ENCODE data around the gene KRT34. TPM values are rescaled to one million over a fixed set of nuclear protein-coding genes. Genes with fewer than 3 reads are reported as not detected.

KRT34 gene
- total and polyA plus RNA-seq, 2 donors from 2014 or later, result not detected

DNA sequence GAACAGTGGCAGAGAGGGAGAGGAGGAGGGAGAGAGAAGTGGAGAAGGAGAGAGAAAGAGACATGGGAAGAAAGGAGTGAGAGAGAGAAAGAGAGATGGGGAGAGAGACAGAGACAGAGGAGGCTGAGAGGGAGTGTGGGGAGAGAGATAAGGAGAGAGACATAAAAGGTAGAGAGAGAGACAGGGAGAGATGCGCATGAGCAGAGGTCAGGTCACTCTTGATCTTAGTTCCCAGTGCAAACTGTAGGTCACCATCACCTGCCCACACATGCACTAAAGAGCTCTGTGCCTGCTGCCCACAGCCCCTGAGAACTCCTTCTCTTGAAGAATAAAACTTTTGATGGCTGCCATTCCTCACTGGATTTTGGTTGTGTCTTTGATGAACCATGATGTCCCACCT lies 46.4 kb downstream of the KRT34 start:
- no peak overlapping the region for H3K9ac ChIP-seq (ENCODE audit: low read length in 3 of 3)
- FAIRE-seq (no peak), DNase-seq (no peak)
- peaks cover 0 to 2% (median 0%) of the 10 kb centered on the region in 3 donors for H3K4me1 ChIP-seq (ENCODE audit: control insufficient read depth in 2 of 3, insufficient read depth in 2 of 3, low read depth in 1 of 3, low read length in 3 of 3)
- H3K4me3 ChIP-seq (ENCODE audit: low read length in 3 of 3), result no peak overlapping the region
- H3K9me3 ChIP-seq (ENCODE audit: control insufficient read depth in 2 of 3, insufficient read depth in 1 of 3, low read length in 3 of 3), result no peaks in the 10 kb centered on the region
- no peaks in the 10 kb centered on the region for H3K36me3 ChIP-seq (ENCODE audit: control insufficient read depth in 2 of 3, insufficient read depth in 3 of 3, low read length in 3 of 3)
- no peak for TF ChIP-seq CTCF (IDR thresholded peaks at IDR 0.05; ENCODE audit: borderline replicate concordance, extremely low read depth, insufficient read depth)
- H3K27me3 ChIP-seq (ENCODE audit: control insufficient read depth, insufficient read depth, low read length), result no peaks in the 10 kb centered on the region
- intact Hi-C loops (cut with DNase I), result no loop called here
- H3K27ac ChIP-seq (ENCODE audit: low read depth in 2 of 2, low read length in 2 of 2), result no peak overlapping the region

- FAIRE-seq (no peak), DNase-seq (no peak)
- intact Hi-C loops (cut with DNase I), result no loop called here
- no peaks in the 10 kb centered on the region for H3K9me3 ChIP-seq (ENCODE audit: control insufficient read depth in 2 of 3, insufficient read depth in 1 of 3, low read length in 3 of 3)
- no peaks in the 10 kb centered on the region for H3K36me3 ChIP-seq (ENCODE audit: control insufficient read depth in 2 of 3, insufficient read depth in 3 of 3, low read length in 3 of 3)
- TF ChIP-seq CTCF (IDR thresholded peaks at IDR 0.05; ENCODE audit: borderline replicate concordance, extremely low read depth, insufficient read depth), result no peak
- no peaks in the 10 kb centered on the region for H3K27me3 ChIP-seq (ENCODE audit: control insufficient read depth, insufficient read depth, low read length)
- no peaks in the 10 kb centered on the region for H3K4me1 ChIP-seq (ENCODE audit: control insufficient read depth in 2 of 3, insufficient read depth in 2 of 3, low read depth in 1 of 3, low read length in 3 of 3)
- H3K4me3 ChIP-seq (ENCODE audit: low read length in 3 of 3), result no peak overlapping the region
- H3K9ac ChIP-seq (ENCODE audit: low read length in 3 of 3), result no peak overlapping the region
- no peak overlapping the region for H3K27ac ChIP-seq (ENCODE audit: low read depth in 2 of 2, low read length in 2 of 2)
Observed at GRCh38 chr17:41334385-41335305, 47.5 kb downstream of the KRT34 start.

- no peak for FAIRE-seq
- Histone ChIP-seq H3K4me1 (ENCODE audit: control insufficient read depth in 2 of 3, insufficient read depth in 2 of 3, low read depth in 1 of 3, low read length in 3 of 3) (no peaks in the 10 kb centered on the region), H3K27me3 (ENCODE audit: control insufficient read depth, insufficient read depth, low read length) (no peaks in the 10 kb centered on the region), H3K9me3 (ENCODE audit: control insufficient read depth in 2 of 3, insufficient read depth in 1 of 3, low read length in 3 of 3) (no peaks in the 10 kb centered on the region), H3K36me3 (ENCODE audit: control insufficient read depth in 2 of 3, insufficient read depth in 3 of 3, low read length in 3 of 3) (no peaks in the 10 kb centered on the region), H3K9ac (ENCODE audit: low read length in 3 of 3) (no peak overlapping the region), H3K27ac (ENCODE audit: low read depth in 2 of 2, low read length in 2 of 2) (no peak overlapping the region), H3K4me3 (ENCODE audit: low read length in 3 of 3) (no peak overlapping the region)
- DNase-seq, result no peak
- no peak for TF ChIP-seq CTCF (IDR thresholded peaks at IDR 0.05; ENCODE audit: borderline replicate concordance, extremely low read depth, insufficient read depth)
- intact Hi-C loops (cut with DNase I), result no loop called here
Observed at GRCh38 chr17:41333836-41334235, 48.3 kb downstream of the KRT34 start.

Measured in kidney (tissue), 14 donors.